ENCODE measurements around the gene FXYD7. TPM values are rescaled to one million over a fixed set of nuclear protein-coding genes. Genes with fewer than 3 reads are reported as not detected.

Gene FXYD7
- total RNA-seq (2014; rRNA removed; shearing (Covaris generic)) (not detected in 2 replicates), polyA plus RNA-seq (2016; fragmentation: Nextera tagmentation; extraction: Ambion mirVana) (not detected in 2 replicates)

- Histone ChIP-seq H3K36me3 (ENCODE audit: low read depth) (no peaks in the 10 kb centered on the region), H3K4me2 (ENCODE audit: unreplicated experiment) (no peak within 1 kb of the TSS), H3K27ac (no peak within 1 kb of the TSS), H4K20me1 (ENCODE audit: insufficient read depth) (no peaks in the 10 kb centered on the region), H3K4me1 (ENCODE audit: insufficient read depth) (peaks cover 13% of the 10 kb centered on the region; the same call in 1 of the 2 replicates), H3K79me2 (ENCODE audit: insufficient read depth) (no peaks in the 10 kb centered on the region), H3K9ac (no peak within 1 kb of the TSS), H3K9me3 (ENCODE audit: low read depth) (no peaks in the 10 kb centered on the region), H3K27me3 (replicated peaks; ENCODE audit: insufficient read depth) (no peaks in the 10 kb centered on the region), H3F3A (ENCODE audit: insufficient read depth) (no peaks in the 10 kb centered on the region), H2AFZ (no peak within 1 kb of the TSS), H3K4me3 (no peak within 1 kb of the TSS), H3K9me2 (ENCODE audit: insufficient read depth) (no peaks in the 10 kb centered on the region)
- no peak for TF ChIP-seq EZH2phosphoT487 (IDR thresholded peaks at IDR 0.05; ENCODE audit: insufficient read depth, low read depth)
- in situ Hi-C loops (cut with MboI): no loop called here
- 55 to 59% methylated on average over 11 to 31 of the region's 31 CpGs for WGBS, 2 experiments (ENCODE audit: low coverage in 1 of 2, low lambda C conversion rate in 2 of 2, missing lambda C conversion rate in 2 of 2)
- no peak for DNase-seq
Measured at GRCh38 chr19:35143231-35143715, at the start of gene FXYD7. TSS of gene FXYD7 (plus strand) at chr19:35143255. CDS start at chr19:35143334, 79 bp downstream.

GRCh38 chr19:35093430-35093829 lies 49.6 kb upstream of the FXYD7 start:
- H3K27me3 ChIP-seq (replicated peaks; ENCODE audit: insufficient read depth): no peaks in the 10 kb centered on the region
- H3K4me3 ChIP-seq: no peak overlapping the region
- H3K27ac ChIP-seq: no peak overlapping the region
- no peak overlapping the region for H3K9ac ChIP-seq
- no peak for DNase-seq
- no peaks in the 10 kb centered on the region for H3K79me2 ChIP-seq (ENCODE audit: insufficient read depth)
- H3F3A ChIP-seq (ENCODE audit: insufficient read depth): peaks cover 8% of the 10 kb centered on the region
- no peak overlapping the region for H3K4me2 ChIP-seq (ENCODE audit: unreplicated experiment)
- H3K9me2 ChIP-seq (ENCODE audit: insufficient read depth): no peaks in the 10 kb centered on the region
- no peaks in the 10 kb centered on the region for H4K20me1 ChIP-seq (ENCODE audit: insufficient read depth)
- H2AFZ ChIP-seq: no peak overlapping the region
- no peaks in the 10 kb centered on the region for H3K36me3 ChIP-seq (ENCODE audit: low read depth)
- TF ChIP-seq EZH2 (IDR thresholded peaks at IDR 0.05; ENCODE audit: insufficient read depth, poor library complexity, severe bottlenecking) (no peak), EZH2phosphoT487 (IDR thresholded peaks at IDR 0.05; ENCODE audit: insufficient read depth, low read depth) (no peak)
- H3K4me1 ChIP-seq (ENCODE audit: insufficient read depth): peaks cover 11% of the 10 kb centered on the region
- 94 to 95% methylated on average over 5 of the region's 5 CpGs for WGBS, 2 experiments (ENCODE audit: low coverage in 1 of 2, low lambda C conversion rate in 2 of 2, missing lambda C conversion rate in 2 of 2)
- in situ Hi-C loops (cut with MboI): no loop called here
- H3K9me3 ChIP-seq (ENCODE audit: low read depth): no peaks in the 10 kb centered on the region

GRCh38 chr19:35093941-35094647 lies 49.0 kb upstream of the FXYD7 start:
- WGBS, 2 experiments (ENCODE audit: low coverage in 1 of 2, low lambda C conversion rate in 2 of 2, missing lambda C conversion rate in 2 of 2): 58 to 64% methylated on average over 11 of the region's 11 CpGs
- H3K9me3 ChIP-seq (ENCODE audit: low read depth): no peaks in the 10 kb centered on the region
- no peaks in the 10 kb centered on the region for H4K20me1 ChIP-seq (ENCODE audit: insufficient read depth)
- peaks cover 6% of the 10 kb centered on the region; the same call in 1 of the 2 replicates for H3K4me1 ChIP-seq (ENCODE audit: insufficient read depth)
- H3K9ac ChIP-seq: no peak overlapping the region
- H3K27me3 ChIP-seq (replicated peaks; ENCODE audit: insufficient read depth): no peaks in the 10 kb centered on the region
- DNase-seq: no peak
- H3K4me2 ChIP-seq (ENCODE audit: unreplicated experiment): no peak overlapping the region
- no peak overlapping the region for H3K4me3 ChIP-seq
- H2AFZ ChIP-seq: no peak overlapping the region
- TF ChIP-seq EZH2phosphoT487 (IDR thresholded peaks at IDR 0.05; ENCODE audit: insufficient read depth, low read depth): no peak
- no peak for TF ChIP-seq EZH2 (IDR thresholded peaks at IDR 0.05; ENCODE audit: insufficient read depth, poor library complexity, severe bottlenecking)
- H3K79me2 ChIP-seq (ENCODE audit: insufficient read depth): no peaks in the 10 kb centered on the region
- H3F3A ChIP-seq (ENCODE audit: insufficient read depth): peaks cover 4% of the 10 kb centered on the region; the same call in 1 of the 2 replicates
- no peaks in the 10 kb centered on the region for H3K9me2 ChIP-seq (ENCODE audit: insufficient read depth)
- no peaks in the 10 kb centered on the region for H3K36me3 ChIP-seq (ENCODE audit: low read depth)
- in situ Hi-C loops (cut with MboI): no loop called here
- H3K27ac ChIP-seq: no peak overlapping the region

- H3K9me2 ChIP-seq (ENCODE audit: insufficient read depth): no peaks in the 10 kb centered on the region
- TF ChIP-seq EZH2 (IDR thresholded peaks at IDR 0.05; ENCODE audit: insufficient read depth, poor library complexity, severe bottlenecking) (no peak), EZH2phosphoT487 (IDR thresholded peaks at IDR 0.05; ENCODE audit: insufficient read depth, low read depth) (no peak)
- in situ Hi-C loops (cut with MboI): no loop called here
Measured at GRCh38 chr19:35094656-35095055, 48.4 kb upstream of the FXYD7 start.

More at GRCh38 chr19:35094656-35095055, 48.4 kb upstream of the FXYD7 start:
- no peak for DNase-seq
- Histone ChIP-seq H3K27me3 (replicated peaks; ENCODE audit: insufficient read depth) (no peaks in the 10 kb centered on the region), H3K4me1 (ENCODE audit: insufficient read depth) (0 out of 2 replicates have a peak, but pooled peaks cover 3% of the 10 kb centered on the region), H3K9me3 (ENCODE audit: low read depth) (no peaks in the 10 kb centered on the region), H2AFZ (no peak overlapping the region), H3K9ac (no peak overlapping the region), H3K4me2 (ENCODE audit: unreplicated experiment) (no peak overlapping the region), H3K4me3 (no peak overlapping the region), H3K79me2 (ENCODE audit: insufficient read depth) (no peaks in the 10 kb centered on the region), H3K36me3 (ENCODE audit: low read depth) (no peaks in the 10 kb centered on the region), H4K20me1 (ENCODE audit: insufficient read depth) (no peaks in the 10 kb centered on the region), H3K27ac (no peak overlapping the region), H3F3A (ENCODE audit: insufficient read depth) (no peaks in the 10 kb centered on the region)
- WGBS, 2 experiments (ENCODE audit: low coverage in 1 of 2, low lambda C conversion rate in 2 of 2, missing lambda C conversion rate in 2 of 2): 55% methylated on average over 4 of the region's 4 CpGs

Measured in GM23248 (cell line).